Stimulated activated CD8-positive, alpha-beta memory T cell treated with anti-CD3 and anti-CD28 coated beads, Interleukin-12 subunit alpha, Interleukin-12 subunit beta, amount 100 ng/mL, for 1 hour (primary cell): ENCODE results near the gene REC114.
"Not testable (repeated sequence)": the region's sequence is repeated elsewhere in the genome, so short reads cannot be mapped to it uniquely, and the experiment has no call there.

Experiments
- DNase-seq: peaks from one replicate; pipeline ENCODE4 v3.0.0-alpha.2; 2020; ENCODE audit warnings: low read depth

The REC114 gene

DNA sequence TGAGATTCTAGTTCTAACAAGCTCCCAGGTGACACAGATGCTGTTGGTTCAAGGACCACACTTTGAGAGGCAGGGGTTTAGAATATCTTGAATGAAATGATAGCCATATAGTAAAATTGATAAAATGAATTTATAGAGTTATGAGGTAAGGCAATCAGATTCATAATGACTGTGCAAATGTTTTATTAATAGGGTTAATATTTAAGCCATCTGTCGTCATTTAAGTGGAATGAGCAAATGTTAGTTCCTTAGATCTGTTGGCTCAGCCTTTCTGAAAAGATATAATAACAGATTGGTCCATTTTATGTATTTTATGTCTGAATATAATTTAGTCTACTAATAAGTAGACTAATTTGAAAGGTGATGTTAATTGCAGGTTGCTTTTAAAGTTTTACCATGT is 12.9 kb downstream of the REC114 start:
- no peak for DNase-seq

DNA sequence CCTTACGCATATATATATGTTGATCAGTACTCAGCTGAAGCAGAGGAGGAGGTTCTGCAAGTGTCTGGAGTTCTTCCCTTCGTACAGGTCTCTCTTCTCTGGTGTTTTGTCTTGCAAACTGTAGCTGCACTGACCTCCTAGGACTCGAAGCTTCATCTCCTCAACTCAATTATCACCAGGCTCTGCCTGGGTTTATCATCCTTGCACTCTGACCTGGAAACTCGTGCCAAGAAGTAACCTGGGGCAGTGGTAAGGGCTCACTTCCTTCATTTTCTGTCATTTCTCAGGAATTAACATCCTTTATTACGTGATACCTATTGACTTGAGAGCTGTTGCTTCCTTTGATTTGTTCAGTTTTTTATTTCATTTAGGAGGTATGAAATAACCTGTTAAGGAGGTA is 14.4 kb downstream of the REC114 start:
- no peak for DNase-seq

- no peak for DNase-seq
Observed at GRCh38 chr15:73460662-73461061, 17.7 kb downstream of the REC114 start.

- DNase-seq, result no peak
Observed at GRCh38 chr15:73464602-73465001, 21.6 kb downstream of the REC114 start.

DNA sequence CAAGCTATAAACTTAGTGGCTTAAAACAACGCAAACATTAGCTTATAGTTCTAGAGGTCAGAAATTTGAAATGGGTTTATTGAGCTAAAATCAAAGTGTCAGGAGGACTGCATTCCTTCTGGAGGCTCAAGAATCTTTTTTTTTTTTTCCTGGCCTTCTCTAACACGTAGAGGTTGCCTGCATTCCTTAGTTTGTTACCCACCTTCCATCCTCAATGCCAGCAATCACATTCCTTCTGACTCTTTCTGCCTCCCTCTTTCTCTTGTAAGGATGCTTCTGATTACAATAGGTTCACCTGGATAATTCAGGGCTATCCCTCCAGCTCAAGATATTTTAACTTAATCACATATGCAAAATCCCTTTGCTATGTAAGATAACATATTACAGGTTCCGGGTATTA is 24.8 kb downstream of the REC114 start:
- DNase-seq, result no peak

DNA sequence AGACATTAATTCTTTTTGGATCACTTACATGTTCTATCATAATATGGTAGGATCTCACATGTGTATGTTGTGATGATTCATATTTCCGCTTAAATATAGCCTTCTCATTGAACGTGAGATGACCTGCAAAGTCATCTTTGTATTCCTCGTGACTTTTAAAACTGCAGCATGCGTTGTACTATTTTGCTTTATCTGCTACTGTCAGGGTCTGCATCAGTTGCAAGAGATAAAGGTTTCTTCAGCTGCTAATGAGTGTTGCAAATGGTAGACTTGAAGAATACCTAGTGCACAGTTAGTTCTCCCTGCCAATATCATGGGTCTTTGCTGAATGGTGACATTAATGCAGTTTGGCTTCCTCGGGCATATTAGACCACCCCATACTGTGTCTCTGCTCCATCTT is 31.8 kb downstream of the REC114 start:
- DNase-seq, result no peak

DNA sequence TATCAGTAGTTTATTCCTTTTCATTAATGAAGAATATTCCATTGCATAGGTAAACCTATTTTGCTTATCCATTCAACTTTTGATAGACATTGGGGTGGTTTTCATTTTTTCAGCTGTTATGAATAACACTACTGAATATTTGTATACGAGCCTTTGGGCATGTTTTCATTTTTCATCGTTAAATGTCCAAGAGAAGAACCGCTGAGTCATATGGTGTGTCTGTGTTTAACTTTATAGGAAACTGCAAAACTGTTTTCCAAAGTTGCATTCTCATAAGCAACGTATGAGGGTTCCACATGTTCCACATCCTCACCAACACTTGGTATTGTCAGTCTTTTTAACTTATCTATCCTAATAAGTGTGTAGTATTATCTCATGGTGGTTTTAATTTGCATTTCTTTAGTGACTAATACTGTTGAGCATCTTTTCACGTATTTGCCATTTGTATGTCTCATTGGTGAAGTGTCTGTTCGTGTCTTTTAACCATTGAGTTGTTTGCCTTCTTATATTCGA is 33.8 kb downstream of the REC114 start:
- DNase-seq, result no peak

DNA sequence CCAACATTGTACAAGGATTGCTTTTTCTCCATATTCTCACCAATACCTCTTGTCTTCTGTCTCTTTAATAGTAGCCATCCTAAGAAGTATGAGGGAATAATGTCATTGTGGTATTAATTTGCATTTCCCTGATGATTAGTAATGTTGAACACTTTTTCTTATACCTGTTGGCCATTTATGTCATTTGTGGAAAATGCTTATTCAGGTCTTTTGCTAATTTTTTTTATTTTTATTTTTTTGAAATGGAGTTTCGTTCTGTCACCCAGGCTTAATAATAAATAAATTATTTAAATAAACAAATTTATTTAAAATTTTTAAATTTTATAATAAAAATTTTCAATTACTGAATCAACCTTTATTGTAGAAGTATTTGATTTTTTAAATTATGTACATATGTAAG is 37.1 kb downstream of the REC114 start:
- no peak for DNase-seq

GRCh38 chr15:73482166-73482565 is 39.2 kb downstream of the REC114 start:
- DNase-seq, result no peak

GRCh38 chr15:73483053-73483452 is 40.1 kb downstream of the REC114 start:
- no peak for DNase-seq

DNA sequence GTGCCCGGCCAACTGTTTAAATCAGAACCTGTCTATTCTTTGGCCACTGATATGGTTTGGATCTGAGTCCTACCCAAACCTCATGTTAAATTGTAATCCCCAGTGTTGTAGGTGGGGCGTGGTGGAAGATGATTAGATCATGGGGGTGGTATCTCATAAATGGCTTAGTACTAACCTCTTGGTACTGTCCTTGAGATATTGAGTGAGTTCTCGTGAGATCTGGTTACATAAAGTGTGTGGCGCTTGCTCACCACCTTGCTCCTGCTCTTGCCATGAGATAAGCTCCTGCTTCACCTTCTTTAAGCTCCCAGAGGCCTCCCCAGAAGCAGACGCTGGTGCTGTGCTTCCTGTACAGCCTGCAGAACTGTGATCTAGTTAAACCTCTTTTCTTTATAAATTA is 42.4 kb downstream of the REC114 start:
- no peak for DNase-seq

GRCh38 chr15:73485885-73486284 is 42.9 kb downstream of the REC114 start:
- not testable (repeated sequence) for DNase-seq

DNA sequence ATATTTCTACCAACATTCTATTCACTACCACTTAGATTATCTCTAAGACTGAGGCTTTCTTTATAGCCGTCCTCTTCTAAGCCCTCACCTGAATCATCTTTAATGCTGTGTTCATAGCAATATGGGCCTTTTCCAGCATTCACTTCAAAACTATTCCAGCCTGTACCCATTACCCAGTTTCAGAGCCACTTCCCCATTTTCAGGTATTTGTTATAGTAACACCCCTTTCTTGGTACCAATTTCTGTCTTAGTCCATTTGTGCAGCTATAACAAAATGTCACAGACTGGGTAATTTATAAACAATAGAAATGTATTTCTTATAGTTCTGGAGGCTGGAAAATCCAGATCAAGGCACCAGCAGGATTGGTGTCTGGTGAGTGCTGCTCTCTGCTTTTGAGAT is 45.7 kb downstream of the REC114 start:
- no peak for DNase-seq

- DNase-seq, result no peak
Observed at GRCh38 chr15:73493922-73494321, 51.0 kb downstream of the REC114 start.

GRCh38 chr15:73495181-73495580 is 52.2 kb downstream of the REC114 start:
- no peak for DNase-seq

DNA sequence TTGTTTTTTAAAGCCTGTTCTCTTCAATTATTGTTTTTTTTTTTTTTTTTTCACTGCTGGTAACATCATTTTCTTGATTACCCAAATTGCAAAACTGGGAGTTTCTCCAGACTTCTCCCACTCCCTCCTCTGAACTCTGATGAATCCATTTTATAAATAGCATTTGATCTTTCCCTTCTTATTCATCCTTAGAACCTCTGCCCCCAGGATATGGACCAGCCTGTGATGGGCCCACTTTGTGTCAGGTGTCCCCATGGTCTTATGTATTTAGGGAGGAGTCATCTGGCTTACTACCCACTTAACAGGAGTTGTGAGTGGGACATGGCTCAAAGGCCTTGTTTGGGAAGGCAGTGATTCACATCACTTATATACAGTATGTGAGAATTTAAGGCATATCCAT is 57.7 kb downstream of the REC114 start:
- no peak for DNase-seq

DNA sequence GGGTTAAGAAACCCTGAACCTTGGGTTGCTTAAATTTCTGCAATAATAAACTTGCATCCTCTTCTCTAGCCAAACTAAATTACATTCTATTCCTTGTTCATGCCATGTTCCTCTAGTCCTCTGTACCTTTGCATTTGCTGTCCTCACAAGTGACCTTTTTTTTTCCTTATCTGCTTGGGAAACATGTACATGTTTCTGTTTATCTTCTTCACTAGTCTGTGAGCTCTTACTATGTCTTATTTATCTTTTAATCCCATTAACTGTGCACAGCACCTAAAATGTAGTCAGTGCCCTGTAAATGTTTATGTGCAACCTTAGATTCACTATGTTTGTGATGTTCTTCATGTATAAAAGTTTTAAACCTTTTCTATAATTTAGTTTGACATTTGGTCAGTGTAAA is 61.9 kb downstream of the REC114 start:
- DNase-seq, result no peak

DNA sequence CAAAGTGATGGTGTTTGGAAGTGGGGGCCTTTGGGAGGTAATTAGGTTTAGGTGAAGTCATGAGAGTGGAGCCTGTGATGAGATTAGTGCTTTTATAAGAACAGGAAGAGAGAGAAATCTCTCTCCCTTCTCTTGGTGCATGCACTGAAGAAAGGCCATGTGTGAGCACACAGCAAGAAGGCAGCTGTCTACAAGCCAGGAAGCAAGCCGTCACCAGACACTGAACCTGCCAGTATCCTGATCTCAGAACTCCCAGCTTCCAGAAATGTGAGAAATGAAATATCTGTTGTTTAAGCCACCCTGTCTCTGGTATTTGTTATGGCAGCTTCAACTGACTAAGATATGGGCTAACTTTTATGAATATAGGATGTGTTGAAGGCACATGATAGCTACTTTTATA is 72.6 kb downstream of the REC114 start:
- no peak for DNase-seq

DNA sequence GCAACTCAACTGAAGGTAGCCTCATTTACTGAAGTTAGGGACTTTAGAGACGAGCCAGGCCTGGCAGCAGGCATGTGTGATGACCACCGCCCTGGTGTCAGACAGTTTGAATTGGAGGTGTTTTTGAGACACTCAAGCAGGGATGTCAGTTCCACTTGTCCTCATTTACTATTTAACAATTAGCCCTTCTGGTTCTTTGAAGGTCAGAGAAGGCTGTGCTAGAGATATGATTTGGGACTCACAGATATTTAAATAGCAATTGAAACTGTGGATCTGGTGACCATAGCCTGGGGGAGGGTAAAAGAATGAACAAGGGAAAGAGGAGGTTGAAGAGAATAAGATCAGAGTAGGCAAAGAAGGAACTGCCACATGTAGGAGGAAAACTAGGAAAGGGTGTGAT is 74.6 kb downstream of the REC114 start:
- DNase-seq, result no peak

GRCh38 chr15:73518180-73518862 is 75.4 kb downstream of the REC114 start:
- DNase-seq, result no peak

DNA sequence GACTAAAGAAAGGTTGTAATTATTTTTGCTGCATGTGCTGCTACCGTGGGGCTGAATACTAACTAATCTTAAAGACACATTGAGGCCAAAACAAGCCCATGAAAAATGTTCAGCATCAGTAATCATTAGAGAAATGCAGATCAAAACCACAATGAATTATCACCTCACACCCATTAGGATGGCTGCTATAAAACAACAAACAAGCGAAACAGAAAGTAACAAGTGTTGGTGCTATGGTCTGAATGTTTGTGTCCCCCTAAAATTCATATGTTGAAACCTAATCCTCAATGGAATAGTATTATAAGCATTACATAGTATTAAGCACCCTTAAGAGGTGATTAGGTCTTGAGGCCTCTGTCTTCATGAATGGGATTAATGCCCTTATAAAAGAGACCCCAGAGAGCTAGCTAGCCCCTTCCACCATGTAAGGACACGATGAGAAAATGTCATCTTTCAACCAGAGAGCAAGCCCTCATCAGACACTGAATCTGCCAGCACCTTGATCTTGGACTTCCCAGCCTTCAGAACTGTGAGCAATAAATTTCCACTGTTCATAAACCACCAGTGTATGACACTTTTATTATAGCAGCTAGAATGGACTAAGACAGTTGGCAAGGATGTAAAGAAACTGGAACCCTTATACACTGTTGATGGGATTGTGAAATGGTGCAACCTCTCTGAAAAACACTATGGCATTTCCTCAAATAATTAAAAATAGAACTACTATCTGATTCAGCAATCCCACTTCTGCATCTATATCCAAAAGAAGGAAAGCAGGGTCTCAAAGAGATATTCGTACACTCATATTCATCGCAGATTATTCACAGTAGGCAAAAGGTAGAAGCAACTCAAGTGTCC is 76.1 kb downstream of the REC114 start:
- DNase-seq, result no peak

GRCh38 chr15:73522011-73522410 is 79.0 kb downstream of the REC114 start:
- no peak for DNase-seq

GRCh38 chr15:73524919-73525318 is 82.0 kb downstream of the REC114 start:
- DNase-seq, result no peak
